A549 (cell line): ENCODE measurements around the gene TMEM53. TPM values are rescaled to one million over a fixed set of nuclear protein-coding genes. Genes with fewer than 3 reads are reported as not detected.

Experiments
- ATAC-seq, 2 experiments: fragments of 200-7000 bp in 1 of 2; fragments of >200 bp in 1 of 2; cut with Nextera tagmentation in 1 of 2; cut with Tn5 transposase in 1 of 2; 3 replicates each; pipeline versions ENCODE4 v1.8.0 to v1.9.1; 2018 to 2020; ENCODE audit warnings: mild to moderate bottlenecking in 1 of 2, moderate library complexity in 1 of 2
- CTCF ChIA-PET: fragments of 300-600 bp; sonication (Branson Sonifier 250); formaldehyde crosslinking; extraction: SDS; loops from one replicate; lab custom pipeline; 2021; ENCODE audit warnings: antibody characterized with exemption, inconsistent platforms; lab: Yijun Ruan, JAX
- POLR2A ChIA-PET: fragments of 350-600 bp; formaldehyde crosslinking; extraction: SDS; loops from one replicate; lab custom pipeline; 2021; ENCODE audit warnings: antibody characterized with exemption, inconsistent platforms; lab: Yijun Ruan, JAX
- DNase-seq, 2 experiments: peaks; one replicate each; pipeline versions ENCODE4 v3.0.0 to v3.0.0-alpha.2; 2011 to 2016; ENCODE audit warnings: low read depth in 1 of 2, low spot score in 1 of 2
- FAIRE-seq: peaks from 2 replicates; lab custom pipeline; 2011; peaks lifted over from hg19 to GRCh38; lab: Jason Lieb, UNC
- H3K27ac ChIP-seq, 2 experiments: fragments of >200 bp; sonication (Bioruptor Twin); formaldehyde crosslinking; 3 replicates each; pipeline ENCODE4 v1.5.1; 2016 to 2017
- H3K4me1 ChIP-seq: fragments of >200 bp; sonication (Bioruptor Twin); formaldehyde crosslinking; 3 replicates; pipeline ENCODE4 v1.6.1; 2016
- H3K4me2 ChIP-seq: fragments of >200 bp; sonication (Bioruptor Twin); formaldehyde crosslinking; 3 replicates; pipeline ENCODE4 v1.6.1; 2016
- H3K4me3 ChIP-seq: fragments of >200 bp; sonication (Bioruptor Twin); formaldehyde crosslinking; 3 replicates; pipeline ENCODE4 v1.5.1; 2016
- H3K9me3 ChIP-seq: fragments of >200 bp; sonication (Bioruptor Twin); formaldehyde crosslinking; 3 replicates; pipeline ENCODE4 v1.6.1; 2016
- CBX2 ChIP-seq: fragments of 200-600 bp; sonication (generic); IDR thresholded peaks from 2 replicates; pipeline ENCODE4 v1.6.1; 2016; ENCODE audit warnings: low read depth, mild to moderate bottlenecking, borderline replicate concordance
- CHD2 ChIP-seq: fragments of 150-350 bp; IDR thresholded peaks from 2 replicates; pipeline ENCODE4 v1.6.1; 2014; ENCODE audit warnings: low read length; ENCODE audit not compliant: partially characterized antibody
- CHD4 ChIP-seq: fragments of 200-600 bp; sonication (generic); IDR thresholded peaks from 2 replicates; pipeline ENCODE4 v1.6.1; 2016; ENCODE audit warnings: antibody characterized with exemption, mild to moderate bottlenecking, borderline replicate concordance
- EHF ChIP-seq: fragments of 250-450 bp; sonication (Bioruptor Pico); IDR thresholded peaks from 2 replicates; pipeline ENCODE4 v1.5.0; 2020; ENCODE audit warnings: mild to moderate bottlenecking
- EHMT2 ChIP-seq: fragments of 200-600 bp; sonication (generic); IDR thresholded peaks from 2 replicates; pipeline ENCODE4 v1.6.1; 2016; ENCODE audit warnings: antibody characterized with exemption, low read depth, mild to moderate bottlenecking, moderate library complexity
- HOXB13 ChIP-seq: fragments of 250-450 bp; sonication (Bioruptor Pico); IDR thresholded peaks from 2 replicates; pipeline ENCODE4 v1.5.0; 2020; ENCODE audit warnings: low read depth, mild to moderate bottlenecking, moderate library complexity
- JUNB ChIP-seq: fragments of >200 bp; sonication (Bioruptor Twin); formaldehyde crosslinking; IDR thresholded peaks from 2 replicates; pipeline ENCODE4 v1.6.1; 2016
- MAFK ChIP-seq: fragments of 450-650 bp; IDR thresholded peaks from 2 replicates; pipeline ENCODE4 v1.6.1; 2014; ENCODE audit not compliant: partially characterized antibody
- MAZ ChIP-seq: fragments of 150-350 bp; IDR thresholded peaks from 2 replicates; pipeline ENCODE4 v1.6.1; 2014; ENCODE audit warnings: antibody characterized with exemption, low read depth, low read length, borderline replicate concordance
- MYC ChIP-seq: IDR thresholded peaks from 2 replicates; pipeline ENCODE4 v1.6.1; 2012; ENCODE audit warnings: mild to moderate bottlenecking, inconsistent platforms, low read length, improper control_type of control experiment, borderline replicate concordance
- NR3C1 ChIP-seq: fragments of >200 bp; sonication (Bioruptor Twin); formaldehyde crosslinking; IDR thresholded peaks from 3 replicates; pipeline ENCODE4 v1.6.1; 2017
- RARB ChIP-seq: fragments of 250-450 bp; sonication (Bioruptor Pico); IDR thresholded peaks from 2 replicates; pipeline ENCODE4 v1.8.0; 2021; ENCODE audit warnings: mild to moderate bottlenecking, moderate library complexity
- RCOR1 ChIP-seq: fragments of 150-350 bp; IDR thresholded peaks from 2 replicates; pipeline ENCODE4 v1.6.1; 2014; ENCODE audit warnings: antibody characterized with exemption, low read length, low read depth
- RNF2 ChIP-seq: fragments of 200-600 bp; sonication (generic); IDR thresholded peaks from 2 replicates; pipeline ENCODE4 v1.6.1; 2016; ENCODE audit warnings: low read depth, mild to moderate bottlenecking, antibody characterized with exemption, moderate library complexity, borderline replicate concordance
- TP53 ChIP-seq: fragments of 250-450 bp; sonication (Bioruptor Pico); IDR thresholded peaks from 2 replicates; pipeline ENCODE4 v1.5.0; 2021; ENCODE audit warnings: mild to moderate bottlenecking, moderate library complexity
- ZC3H11A ChIP-seq: fragments of 450-650 bp; IDR thresholded peaks from 2 replicates; pipeline ENCODE4 v1.6.1; 2014; ENCODE audit warnings: antibody characterized with exemption, mild to moderate bottlenecking
- ZSCAN20 ChIP-seq: fragments of 250-450 bp; sonication (Bioruptor Pico); IDR thresholded peaks from 2 replicates; pipeline ENCODE4 v1.8.0; 2022; ENCODE audit warnings: mild to moderate bottlenecking, moderate library complexity
- WGBS: methylation state at CpG from one replicate; pipeline ENCODE4 v1.1.6; 2017; ENCODE audit errors: missing lambda C conversion rate; 5-methylcytosine and 5-hydroxymethylcytosine counted together
- polyA plus RNA-seq, 4 experiments: library from polyadenylated mRNA; depleted of rRNA in 3 of 4; stranded (reverse); fragments of >200 nt; fragmentation: RNase III in 1 of 4; extraction: RNeasy Plus Mini Kit Qiagen cat#74134 plus additional on column Dnase treatment in 1 of 4; gene quantifications; 2 replicates in 3 of 4; 3 replicates in 1 of 4; pipeline ENCODE4 v1.2.3, GENCODE V29; 2011 to 2017
- TF ChIP-seq, protein P1 (sequence below): fragments of >200 bp; sonication (Bioruptor Twin); formaldehyde crosslinking; IDR thresholded peaks from 2 replicates; pipeline ENCODE4 v1.6.1; 2016
- TF ChIP-seq, protein P2 (sequence below): fragments of 200-600 bp; sonication (generic); IDR thresholded peaks from 2 replicates; pipeline ENCODE4 v1.6.1; 2016; ENCODE audit warnings: antibody characterized with exemption, mild to moderate bottlenecking, moderate library complexity
- TF ChIP-seq, protein P3 (sequence below): IDR thresholded peaks from 2 replicates; pipeline ENCODE4 v1.6.1; 2012
- TF ChIP-seq, protein P4 (sequence below): fragments of 150-350 bp; IDR thresholded peaks from 2 replicates; pipeline ENCODE4 v1.6.1; 2014; ENCODE audit warnings: low read depth, mild to moderate bottlenecking, low read length
- TF ChIP-seq, protein P5 (sequence below): IDR thresholded peaks from 2 replicates; pipeline ENCODE4 v1.6.1; 2012; ENCODE audit warnings: low read depth, borderline replicate concordance
- TF ChIP-seq, protein P6 (sequence below): fragments of 250-450 bp; sonication (Bioruptor Pico); IDR thresholded peaks from 2 replicates; pipeline ENCODE4 v1.5.0; 2020; ENCODE audit warnings: low read depth, mild to moderate bottlenecking, moderate library complexity
- TF ChIP-seq, protein P7 (sequence below): fragments of 450-650 bp; IDR thresholded peaks from 2 replicates; pipeline ENCODE4 v1.6.1; 2014; ENCODE audit warnings: antibody characterized with exemption

Gene TMEM53
- polyA plus RNA-seq, 2 of the 4 experiments (the other 2 are of a cell fraction), result 6.2 to 8.0 TPM

DNA sequence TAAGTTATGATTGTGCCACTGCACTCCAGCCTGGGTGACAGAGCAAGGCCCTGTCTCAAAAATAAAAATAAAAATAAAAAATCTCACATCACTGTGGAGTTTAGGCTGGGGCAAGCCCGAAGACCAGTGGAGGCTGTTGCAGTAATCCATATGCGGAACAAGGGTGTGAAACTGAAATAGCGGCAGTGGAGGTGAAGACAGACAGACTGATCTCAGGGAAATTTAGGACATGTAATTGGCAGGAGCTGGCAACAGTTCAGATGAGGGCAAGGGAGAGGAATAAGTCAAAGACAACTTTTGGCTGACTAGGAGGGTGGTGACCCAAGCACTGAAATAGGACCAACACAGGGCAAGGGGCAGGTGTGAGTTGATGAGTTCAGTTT lies 8.6 kb upstream of the TMEM53 start:
- POLR2A ChIA-PET, result no interaction called here
- DNase-seq (no peak), FAIRE-seq (no peak)

DNA sequence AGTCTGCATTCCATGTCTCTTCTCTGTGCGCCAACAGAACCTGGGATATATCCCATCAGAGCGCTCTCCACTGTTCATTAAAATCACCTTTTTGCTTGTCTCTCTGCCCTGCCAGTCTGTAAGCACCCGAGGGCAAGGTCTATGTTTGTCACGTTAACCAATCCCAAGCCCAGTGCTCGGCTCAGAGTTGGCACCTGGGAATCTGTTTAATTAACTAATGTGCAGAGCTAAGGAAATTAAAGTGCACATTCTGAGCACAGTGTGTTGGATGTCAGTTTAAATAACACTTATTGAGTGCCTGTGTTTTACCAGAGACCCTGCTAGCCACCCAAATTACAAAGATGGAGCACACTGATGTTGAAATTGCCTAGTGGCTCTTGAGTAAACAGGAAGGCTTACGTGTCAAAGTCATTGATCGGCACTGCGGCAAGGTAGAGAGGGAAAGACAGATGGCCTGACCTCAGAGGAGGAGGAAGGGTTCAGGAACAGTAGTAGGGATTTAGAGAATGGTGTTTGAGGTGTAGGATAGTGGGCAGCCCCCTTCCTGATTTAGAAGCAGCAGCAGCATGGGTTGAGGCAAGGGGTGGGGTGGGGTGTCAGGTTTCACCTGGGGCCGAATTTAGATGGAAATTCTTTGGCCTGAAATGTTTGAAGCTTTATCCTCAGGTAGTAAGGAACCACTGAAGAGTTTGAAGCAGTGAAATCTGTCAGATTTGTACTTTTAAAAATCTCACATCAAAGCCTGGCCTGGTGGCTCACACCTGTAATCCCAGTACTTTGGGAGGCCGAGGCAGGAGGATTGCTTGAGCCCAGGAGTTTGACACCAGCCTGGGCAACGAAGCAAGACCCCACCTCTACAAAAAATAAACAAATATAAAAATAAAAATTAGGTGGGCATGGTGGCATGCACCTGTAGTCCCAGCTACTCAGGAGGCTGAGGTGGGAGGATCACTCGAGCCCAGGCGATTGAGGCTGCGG lies 7.9 kb upstream of the TMEM53 start:
- ATAC-seq (no peak), FAIRE-seq (no peak), DNase-seq (no peak)
- no peak overlapping the region for H3K4me3 ChIP-seq
- no peaks in the 10 kb centered on the region for H3K9me3 ChIP-seq
- no peak overlapping the region for H3K27ac ChIP-seq
- CTCF ChIA-PET, result interaction anchor here (0.8 to 2.4 kb wide), 4 partner anchors 7 to 32 kb away, joined by 3 to 5 read pairs (median 4); partner anchors contain the start of gene ARMH1
- H3K4me2 ChIP-seq, result no peak overlapping the region
- H3K4me1 ChIP-seq, result no peaks in the 10 kb centered on the region; the same call in 1 of the 3 replicates
- POLR2A ChIA-PET, result no interaction called here
- WGBS, result 74% methylated on average over 14 of the region's 14 CpGs
- TF ChIP-seq TP53 (CRISPR knock-in tag), result no peak
- TF ChIP-seq EHMT2, result no peak
- no peak for TF ChIP-seq EHF (CRISPR knock-in tag)
- no peak for TF ChIP-seq RARB (CRISPR knock-in tag)
- TF ChIP-seq CBX2, result no peak
- TF ChIP-seq, protein P1, sequence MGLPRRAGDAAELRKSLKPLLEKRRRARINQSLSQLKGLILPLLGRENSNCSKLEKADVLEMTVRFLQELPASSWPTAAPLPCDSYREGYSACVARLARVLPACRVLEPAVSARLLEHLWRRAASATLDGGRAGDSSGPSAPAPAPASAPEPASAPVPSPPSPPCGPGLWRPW, result no peak
- no peak for TF ChIP-seq MAZ
- TF ChIP-seq, protein P2, sequence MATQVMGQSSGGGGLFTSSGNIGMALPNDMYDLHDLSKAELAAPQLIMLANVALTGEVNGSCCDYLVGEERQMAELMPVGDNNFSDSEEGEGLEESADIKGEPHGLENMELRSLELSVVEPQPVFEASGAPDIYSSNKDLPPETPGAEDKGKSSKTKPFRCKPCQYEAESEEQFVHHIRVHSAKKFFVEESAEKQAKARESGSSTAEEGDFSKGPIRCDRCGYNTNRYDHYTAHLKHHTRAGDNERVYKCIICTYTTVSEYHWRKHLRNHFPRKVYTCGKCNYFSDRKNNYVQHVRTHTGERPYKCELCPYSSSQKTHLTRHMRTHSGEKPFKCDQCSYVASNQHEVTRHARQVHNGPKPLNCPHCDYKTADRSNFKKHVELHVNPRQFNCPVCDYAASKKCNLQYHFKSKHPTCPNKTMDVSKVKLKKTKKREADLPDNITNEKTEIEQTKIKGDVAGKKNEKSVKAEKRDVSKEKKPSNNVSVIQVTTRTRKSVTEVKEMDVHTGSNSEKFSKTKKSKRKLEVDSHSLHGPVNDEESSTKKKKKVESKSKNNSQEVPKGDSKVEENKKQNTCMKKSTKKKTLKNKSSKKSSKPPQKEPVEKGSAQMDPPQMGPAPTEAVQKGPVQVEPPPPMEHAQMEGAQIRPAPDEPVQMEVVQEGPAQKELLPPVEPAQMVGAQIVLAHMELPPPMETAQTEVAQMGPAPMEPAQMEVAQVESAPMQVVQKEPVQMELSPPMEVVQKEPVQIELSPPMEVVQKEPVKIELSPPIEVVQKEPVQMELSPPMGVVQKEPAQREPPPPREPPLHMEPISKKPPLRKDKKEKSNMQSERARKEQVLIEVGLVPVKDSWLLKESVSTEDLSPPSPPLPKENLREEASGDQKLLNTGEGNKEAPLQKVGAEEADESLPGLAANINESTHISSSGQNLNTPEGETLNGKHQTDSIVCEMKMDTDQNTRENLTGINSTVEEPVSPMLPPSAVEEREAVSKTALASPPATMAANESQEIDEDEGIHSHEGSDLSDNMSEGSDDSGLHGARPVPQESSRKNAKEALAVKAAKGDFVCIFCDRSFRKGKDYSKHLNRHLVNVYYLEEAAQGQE, result no peak

More for the DNA sequence above, 8.6 kb upstream of the TMEM53 start:
- no peak overlapping the region for H3K27ac ChIP-seq
- no peak overlapping the region for H3K4me3 ChIP-seq
- no peak overlapping the region for H3K4me2 ChIP-seq
- 84% methylated on average over 3 of the region's 3 CpGs for WGBS
- H3K4me1 ChIP-seq, result no peaks in the 10 kb centered on the region
- TF ChIP-seq, protein P3, sequence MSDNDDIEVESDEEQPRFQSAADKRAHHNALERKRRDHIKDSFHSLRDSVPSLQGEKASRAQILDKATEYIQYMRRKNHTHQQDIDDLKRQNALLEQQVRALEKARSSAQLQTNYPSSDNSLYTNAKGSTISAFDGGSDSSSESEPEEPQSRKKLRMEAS, result no peak
- TF ChIP-seq MAFK, result no peak
- no peak for TF ChIP-seq MAZ
- TF ChIP-seq, protein P4, sequence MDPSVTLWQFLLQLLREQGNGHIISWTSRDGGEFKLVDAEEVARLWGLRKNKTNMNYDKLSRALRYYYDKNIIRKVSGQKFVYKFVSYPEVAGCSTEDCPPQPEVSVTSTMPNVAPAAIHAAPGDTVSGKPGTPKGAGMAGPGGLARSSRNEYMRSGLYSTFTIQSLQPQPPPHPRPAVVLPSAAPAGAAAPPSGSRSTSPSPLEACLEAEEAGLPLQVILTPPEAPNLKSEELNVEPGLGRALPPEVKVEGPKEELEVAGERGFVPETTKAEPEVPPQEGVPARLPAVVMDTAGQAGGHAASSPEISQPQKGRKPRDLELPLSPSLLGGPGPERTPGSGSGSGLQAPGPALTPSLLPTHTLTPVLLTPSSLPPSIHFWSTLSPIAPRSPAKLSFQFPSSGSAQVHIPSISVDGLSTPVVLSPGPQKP, result no peak
- no peak for TF ChIP-seq CHD4
- no peak for TF ChIP-seq RNF2
- no peak for TF ChIP-seq JUNB
- TF ChIP-seq, protein P2, result no peak
- TF ChIP-seq, protein P5, sequence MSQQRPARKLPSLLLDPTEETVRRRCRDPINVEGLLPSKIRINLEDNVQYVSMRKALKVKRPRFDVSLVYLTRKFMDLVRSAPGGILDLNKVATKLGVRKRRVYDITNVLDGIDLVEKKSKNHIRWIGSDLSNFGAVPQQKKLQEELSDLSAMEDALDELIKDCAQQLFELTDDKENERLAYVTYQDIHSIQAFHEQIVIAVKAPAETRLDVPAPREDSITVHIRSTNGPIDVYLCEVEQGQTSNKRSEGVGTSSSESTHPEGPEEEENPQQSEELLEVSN, result no peak
- TF ChIP-seq ZC3H11A, result no peak
- TF ChIP-seq ZSCAN20 (CRISPR knock-in tag), result no peak
- TF ChIP-seq MYC, result no peak
- TF ChIP-seq CHD2, result no peak
- no peak for TF ChIP-seq RARB (CRISPR knock-in tag)
- TF ChIP-seq, protein P6, sequence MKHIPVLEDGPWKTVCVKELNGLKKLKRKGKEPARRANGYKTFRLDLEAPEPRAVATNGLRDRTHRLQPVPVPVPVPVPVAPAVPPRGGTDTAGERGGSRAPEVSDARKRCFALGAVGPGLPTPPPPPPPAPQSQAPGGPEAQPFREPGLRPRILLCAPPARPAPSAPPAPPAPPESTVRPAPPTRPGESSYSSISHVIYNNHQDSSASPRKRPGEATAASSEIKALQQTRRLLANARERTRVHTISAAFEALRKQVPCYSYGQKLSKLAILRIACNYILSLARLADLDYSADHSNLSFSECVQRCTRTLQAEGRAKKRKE, result no peak
- TF ChIP-seq, protein P7, sequence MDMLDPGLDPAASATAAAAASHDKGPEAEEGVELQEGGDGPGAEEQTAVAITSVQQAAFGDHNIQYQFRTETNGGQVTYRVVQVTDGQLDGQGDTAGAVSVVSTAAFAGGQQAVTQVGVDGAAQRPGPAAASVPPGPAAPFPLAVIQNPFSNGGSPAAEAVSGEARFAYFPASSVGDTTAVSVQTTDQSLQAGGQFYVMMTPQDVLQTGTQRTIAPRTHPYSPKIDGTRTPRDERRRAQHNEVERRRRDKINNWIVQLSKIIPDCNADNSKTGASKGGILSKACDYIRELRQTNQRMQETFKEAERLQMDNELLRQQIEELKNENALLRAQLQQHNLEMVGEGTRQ, result no peak
- no peak for TF ChIP-seq NR3C1
- no peak for TF ChIP-seq RCOR1
- TF ChIP-seq EHF (CRISPR knock-in tag), result no peak
- TF ChIP-seq HOXB13, result no peak
- H3K9me3 ChIP-seq, result no peaks in the 10 kb centered on the region
- CTCF ChIA-PET, result interaction anchor here (0.6 to 2.4 kb wide), 5 partner anchors 8 to 635 kb away, joined by 3 to 5 read pairs (median 3); partner anchors contain the start of gene ARMH1
- no peak for ATAC-seq
